UCSD-AML1 (cell line): ENCODE results near the gene IKZF3.
"Not testable (repeated sequence)": the region's sequence is repeated elsewhere in the genome, so short reads cannot be mapped to it uniquely, and the experiment has no call there.

Experiments used
- DNase-seq: peaks from one replicate; lab custom pipeline; 2025; ENCODE audit not compliant: unreplicated experiment; lab: John Stamatoyannopoulos, UW

Gene IKZF3

DNA sequence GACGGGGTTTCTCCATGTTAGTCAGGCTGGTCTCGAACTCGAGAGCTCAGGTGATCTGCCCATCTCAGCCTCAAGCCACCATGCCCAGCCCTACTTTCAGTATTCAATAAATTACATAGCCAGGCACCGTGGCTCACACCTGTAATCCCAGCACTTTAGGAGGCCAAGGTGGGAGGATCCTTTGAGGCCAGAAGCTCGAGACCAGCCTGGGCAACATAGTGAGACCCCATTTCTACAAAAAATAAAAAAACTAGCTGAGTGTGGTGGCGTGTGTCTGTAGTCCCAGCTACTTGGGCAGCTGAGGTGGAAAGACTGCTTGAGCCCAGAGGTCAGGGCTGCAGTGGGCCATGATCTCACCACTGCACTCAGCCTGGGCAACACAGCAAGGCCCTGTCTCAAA, 142.0 kb downstream of the IKZF3 start:
- no peak for DNase-seq

DNA sequence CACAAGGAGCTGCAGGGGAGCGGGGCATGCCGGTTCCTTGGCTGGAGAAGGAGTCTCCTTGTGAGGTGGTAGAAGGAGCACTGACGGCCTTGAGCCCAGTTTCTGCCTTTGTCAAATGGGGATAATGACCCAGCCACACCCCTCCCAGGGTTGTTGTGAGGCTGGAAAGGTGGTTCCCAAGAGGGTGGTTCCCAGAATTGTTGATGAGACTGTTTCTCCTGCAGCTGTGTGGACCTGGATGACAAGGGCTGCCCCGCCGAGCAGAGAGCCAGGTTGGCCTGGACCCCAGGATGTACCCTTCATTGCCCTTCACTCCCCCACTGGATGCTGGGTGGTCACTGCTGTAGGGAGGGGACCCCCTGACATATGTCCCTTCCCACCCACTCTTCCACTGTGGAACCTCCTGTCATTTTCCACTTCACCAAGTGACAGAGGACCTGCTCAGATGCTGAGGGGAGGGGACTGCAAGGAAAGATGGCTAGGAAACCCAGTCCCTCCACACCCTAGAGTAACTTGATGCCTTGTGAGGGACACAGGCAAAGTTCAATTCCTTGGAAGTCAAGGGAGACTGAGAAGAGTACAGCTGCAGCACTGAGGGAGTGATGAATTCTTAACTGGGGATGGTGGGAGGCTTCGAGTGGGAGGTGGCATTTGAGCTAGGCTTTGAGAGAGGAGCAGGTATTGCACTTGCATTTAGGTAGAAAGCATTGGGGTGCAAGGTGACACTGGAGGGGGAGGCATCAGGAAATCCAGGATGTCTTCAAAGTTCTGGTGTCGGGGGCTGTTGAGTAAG, 144.4 kb downstream of the IKZF3 start:
- DNase-seq = no peak

DNA sequence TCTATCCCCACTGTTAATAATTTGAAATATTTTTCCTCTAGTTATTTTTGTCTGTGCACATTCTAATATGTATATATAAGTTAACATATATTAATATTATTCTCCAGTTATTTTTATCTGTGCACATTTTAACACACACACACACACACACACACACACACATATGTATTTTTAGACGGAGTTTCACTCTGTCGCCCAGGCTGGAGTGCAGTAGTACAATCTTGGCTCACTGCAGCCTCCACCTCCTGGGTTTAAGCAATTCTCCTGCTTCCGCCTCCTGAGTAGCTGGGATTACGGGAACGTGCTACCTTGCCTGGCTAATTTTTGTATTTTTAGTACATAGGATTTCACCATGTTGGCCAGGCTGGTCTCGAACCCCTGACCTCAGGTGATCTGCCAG, 146.5 kb downstream of the IKZF3 start:
- no peak for DNase-seq

DNA sequence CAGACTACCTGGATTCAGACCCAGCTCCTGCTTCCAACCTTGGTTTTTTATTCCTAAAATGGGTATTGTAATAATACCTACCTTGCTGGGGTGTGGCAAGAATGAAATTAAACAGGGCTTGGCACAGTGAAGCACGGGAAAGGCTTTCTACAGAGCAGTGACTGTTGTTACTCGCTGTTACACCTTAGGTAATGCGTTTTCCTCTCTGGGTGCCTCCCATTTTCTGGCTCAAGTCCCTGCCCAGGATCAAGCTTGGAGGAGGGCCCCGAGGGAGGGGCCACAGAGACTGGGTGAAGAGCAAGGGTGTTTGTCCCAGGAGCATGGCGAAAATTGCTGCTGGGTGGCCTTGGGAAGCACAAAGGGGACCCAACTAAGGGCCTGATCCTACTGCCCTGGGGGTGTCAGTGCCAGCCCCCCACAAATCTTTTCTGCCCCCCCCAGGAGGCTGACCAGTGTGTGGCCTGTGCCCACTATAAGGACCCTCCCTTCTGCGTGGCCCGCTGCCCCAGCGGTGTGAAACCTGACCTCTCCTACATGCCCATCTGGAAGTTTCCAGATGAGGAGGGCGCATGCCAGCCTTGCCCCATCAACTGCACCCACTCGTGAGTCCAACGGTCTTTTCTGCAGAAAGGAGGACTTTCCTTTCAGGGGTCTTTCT, 147.1 kb downstream of the IKZF3 start:
- no peak for DNase-seq

DNA sequence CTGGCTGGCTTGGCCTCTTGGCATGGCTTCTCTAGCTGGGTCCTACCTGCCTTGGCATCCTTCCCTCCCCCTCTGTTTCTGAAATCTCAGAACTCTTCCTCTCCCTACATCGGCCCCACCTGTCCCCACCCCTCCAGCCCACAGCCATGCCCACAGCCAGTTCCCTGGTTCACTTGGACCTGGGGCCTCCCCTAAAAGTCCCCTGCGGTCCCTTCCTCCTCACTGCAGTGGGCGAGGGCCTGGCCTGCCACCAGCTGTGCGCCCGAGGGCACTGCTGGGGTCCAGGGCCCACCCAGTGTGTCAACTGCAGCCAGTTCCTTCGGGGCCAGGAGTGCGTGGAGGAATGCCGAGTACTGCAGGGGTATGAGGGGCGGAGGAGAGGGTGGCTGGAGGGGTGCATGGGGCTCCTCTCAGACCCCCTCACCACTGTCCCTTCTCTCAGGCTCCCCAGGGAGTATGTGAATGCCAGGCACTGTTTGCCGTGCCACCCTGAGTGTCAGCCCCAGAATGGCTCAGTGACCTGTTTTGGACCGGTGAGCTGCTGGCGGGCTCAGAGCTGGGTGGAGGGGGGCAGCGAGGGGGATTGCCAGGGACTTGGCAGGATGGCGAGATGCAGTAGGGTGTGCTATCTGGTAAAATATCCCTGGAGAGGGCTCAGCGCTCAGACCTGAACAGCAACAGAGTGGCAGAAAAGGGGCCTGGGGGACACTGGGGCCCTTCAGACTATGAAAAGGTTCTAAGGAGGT, 147.9 kb downstream of the IKZF3 start:
- DNase-seq = no peak

DNA sequence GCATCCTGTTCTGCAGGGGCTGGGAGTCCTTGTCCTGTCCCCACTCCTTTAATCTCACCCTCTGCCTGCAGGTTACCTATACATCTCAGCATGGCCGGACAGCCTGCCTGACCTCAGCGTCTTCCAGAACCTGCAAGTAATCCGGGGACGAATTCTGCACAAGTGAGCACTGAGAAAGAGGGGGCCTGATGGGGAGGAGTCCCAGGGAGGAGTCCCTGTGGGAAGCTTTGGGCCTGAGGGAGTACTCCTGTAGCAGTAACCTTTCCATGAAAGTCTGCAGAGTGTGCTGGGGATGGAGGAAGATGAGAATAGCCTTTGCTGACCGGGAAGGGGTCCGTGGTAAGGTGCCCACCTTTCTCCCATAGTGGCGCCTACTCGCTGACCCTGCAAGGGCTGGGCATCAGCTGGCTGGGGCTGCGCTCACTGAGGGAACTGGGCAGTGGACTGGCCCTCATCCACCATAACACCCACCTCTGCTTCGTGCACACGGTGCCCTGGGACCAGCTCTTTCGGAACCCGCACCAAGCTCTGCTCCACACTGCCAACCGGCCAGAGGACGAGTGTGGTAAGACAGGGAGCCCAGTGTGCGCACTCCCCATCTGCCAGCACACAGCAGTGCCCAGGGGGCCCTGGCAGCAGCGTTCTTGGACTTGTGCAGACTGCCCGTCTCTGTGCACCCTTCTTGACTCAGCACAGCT, 148.6 kb downstream of the IKZF3 start:
- no peak for DNase-seq

DNA sequence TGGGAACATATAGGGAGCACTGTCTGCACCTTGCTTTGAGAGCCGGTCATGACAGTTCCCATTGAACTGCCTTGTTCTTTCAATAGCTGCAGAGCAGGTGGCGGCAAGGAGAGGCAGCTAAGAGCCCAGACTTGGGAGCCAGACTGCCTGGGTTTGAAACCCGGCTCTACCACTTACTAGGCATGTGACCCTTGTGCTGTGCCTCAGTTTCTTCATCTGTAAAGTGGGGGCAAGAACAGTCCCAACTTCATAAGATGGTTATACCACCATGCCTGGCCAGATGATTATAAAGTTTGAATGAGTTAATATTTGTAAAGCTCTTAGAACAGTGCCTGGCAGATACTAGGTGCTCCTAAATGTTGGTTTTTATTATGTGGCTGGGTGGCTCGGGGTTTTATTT, 149.9 kb downstream of the IKZF3 start:
- no peak for DNase-seq

DNA sequence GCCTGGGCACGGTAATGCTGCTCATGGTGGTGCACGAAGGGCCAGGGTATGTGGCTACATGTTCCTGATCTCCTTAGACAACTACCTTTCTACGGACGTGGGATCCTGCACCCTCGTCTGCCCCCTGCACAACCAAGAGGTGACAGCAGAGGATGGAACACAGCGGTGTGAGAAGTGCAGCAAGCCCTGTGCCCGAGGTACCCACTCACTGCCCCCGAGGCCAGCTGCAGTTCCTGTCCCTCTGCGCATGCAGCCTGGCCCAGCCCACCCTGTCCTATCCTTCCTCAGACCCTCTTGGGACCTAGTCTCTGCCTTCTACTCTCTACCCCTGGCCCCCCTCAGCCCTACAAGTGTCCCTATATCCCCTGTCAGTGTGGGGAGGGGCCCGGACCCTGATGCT, 152.3 kb downstream of the IKZF3 start:
- no peak for DNase-seq

DNA sequence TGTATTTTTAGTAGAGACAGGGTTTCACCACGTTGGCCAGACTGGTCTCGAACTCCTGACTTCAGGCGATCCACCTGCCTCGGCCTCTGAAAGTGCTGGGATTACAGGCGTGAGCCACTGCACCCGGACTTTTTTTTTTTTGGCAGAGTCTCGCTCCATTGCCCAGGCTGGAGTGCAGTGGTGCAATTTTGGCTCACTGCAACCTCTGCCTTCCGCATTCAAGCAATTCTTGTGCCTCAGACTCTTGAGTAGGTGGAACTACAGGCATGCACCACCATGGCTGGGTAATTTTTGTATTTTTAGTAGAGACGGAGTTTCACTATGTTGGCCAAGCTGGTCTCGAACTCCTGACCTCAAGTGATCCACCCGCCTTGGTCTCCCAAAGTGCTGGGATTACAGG, 153.0 kb downstream of the IKZF3 start:
- not testable (repeated sequence) for DNase-seq

DNA sequence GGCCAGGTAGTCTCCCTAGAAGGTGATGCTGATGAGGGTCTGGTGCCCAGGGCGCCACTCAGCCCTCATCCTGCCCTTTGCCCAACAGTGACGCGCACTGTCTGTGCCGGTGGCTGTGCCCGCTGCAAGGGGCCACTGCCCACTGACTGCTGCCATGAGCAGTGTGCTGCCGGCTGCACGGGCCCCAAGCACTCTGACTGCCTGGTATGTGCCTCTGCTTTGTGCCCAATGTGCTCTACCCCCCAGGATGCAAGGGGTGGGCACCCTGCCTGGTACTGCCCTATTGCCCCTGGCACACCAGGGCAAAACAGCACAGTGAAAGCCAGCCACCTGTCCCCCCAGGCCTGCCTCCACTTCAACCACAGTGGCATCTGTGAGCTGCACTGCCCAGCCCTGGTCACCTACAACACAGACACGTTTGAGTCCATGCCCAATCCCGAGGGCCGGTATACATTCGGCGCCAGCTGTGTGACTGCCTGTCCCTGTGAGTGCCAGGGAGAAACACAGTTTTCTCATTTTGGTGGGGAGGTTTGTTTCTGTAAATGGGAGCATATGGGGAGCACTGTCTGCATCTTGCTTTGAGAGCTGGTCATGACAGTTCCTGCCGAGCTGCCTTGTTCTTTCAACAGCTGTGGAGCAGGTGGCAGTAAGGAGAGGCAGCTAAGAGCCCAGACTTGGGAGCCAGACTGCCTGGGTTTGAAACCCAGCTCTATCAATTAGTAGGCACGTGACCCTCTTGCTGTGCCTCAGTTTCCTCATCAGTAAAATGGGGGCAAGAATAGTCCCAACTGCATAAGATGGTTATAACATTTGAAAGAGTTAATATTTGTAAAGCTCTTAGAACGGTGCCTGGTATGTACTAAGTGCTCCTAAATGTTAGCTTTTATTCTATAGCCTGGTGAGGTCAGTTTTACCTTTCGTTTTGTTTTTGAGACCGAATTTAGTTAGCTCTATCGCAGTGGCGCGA, 153.8 kb downstream of the IKZF3 start:
- DNase-seq = no peak

DNA sequence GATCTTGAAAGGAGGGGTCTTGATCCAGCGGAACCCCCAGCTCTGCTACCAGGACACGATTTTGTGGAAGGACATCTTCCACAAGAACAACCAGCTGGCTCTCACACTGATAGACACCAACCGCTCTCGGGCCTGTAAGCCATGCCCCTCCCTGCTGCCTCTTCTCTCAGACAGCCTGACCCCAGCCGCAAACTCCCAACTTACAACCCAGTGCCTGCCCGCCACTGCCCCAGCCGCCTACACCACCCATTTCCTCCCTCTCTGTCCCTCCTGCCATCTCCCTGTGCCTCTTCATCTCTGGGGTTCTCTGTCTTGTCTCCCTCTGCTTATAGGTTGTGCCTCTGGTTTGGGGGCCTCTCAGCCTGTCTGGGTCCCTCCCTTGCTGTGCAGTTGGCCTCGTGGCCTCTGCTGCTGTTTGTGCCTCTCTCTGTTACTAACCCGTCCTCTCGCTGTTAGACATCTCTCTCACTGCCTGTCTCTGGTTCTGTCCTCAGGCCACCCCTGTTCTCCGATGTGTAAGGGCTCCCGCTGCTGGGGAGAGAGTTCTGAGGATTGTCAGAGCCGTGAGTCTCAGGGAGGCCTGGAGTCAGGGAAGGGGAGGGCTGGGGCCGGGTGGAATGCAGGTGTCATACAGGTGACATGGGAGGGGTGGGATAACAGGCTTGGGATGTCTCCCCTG, 154.7 kb downstream of the IKZF3 start:
- DNase-seq = no peak
